GM18519 (cell line): ENCODE data around the gene RAB11B.
"Not testable (repeated sequence)": the region's sequence is repeated elsewhere in the genome, so short reads cannot be mapped to it uniquely, and the experiment has no call there.

Experiments used
- ATAC-seq: cut with Tn5 transposase; IDR thresholded peaks from one replicate; pipeline ENCODE4 v1.9.1; 2021; ENCODE audit warnings: mild to moderate bottlenecking, moderate library complexity; ENCODE audit not compliant: unreplicated experiment, low FRiP score

Gene RAB11B

GRCh38 chr19:8393192-8393870, 3.2 kb downstream of the RAB11B start:
- no peak for ATAC-seq

- ATAC-seq: no peak
Observed at GRCh38 chr19:8393871-8394250, 3.7 kb downstream of the RAB11B start.

GRCh38 chr19:8395621-8396082, 5.5 kb downstream of the RAB11B start:
- no peak for ATAC-seq

- no peak for ATAC-seq
Observed at GRCh38 chr19:8396185-8396562, 6.0 kb downstream of the RAB11B start.

GRCh38 chr19:8396563-8397203, 6.5 kb downstream of the RAB11B start:
- ATAC-seq: no peak

GRCh38 chr19:8397271-8397670, 7.1 kb downstream of the RAB11B start:
- no peak for ATAC-seq

GRCh38 chr19:8397746-8398310, 7.7 kb downstream of the RAB11B start:
- no peak for ATAC-seq

GRCh38 chr19:8398311-8398771, 8.2 kb downstream of the RAB11B start:
- no peak for ATAC-seq

GRCh38 chr19:8399681-8400188, 9.6 kb downstream of the RAB11B start:
- no peak for ATAC-seq

GRCh38 chr19:8401981-8402411, 11.8 kb downstream of the RAB11B start:
- ATAC-seq: no peak

- ATAC-seq: no peak
Observed at GRCh38 chr19:8403098-8403819, 13.1 kb downstream of the RAB11B start.

GRCh38 chr19:8403820-8404109, 13.6 kb downstream of the RAB11B start:
- no peak for ATAC-seq

- no peak for ATAC-seq
Observed at GRCh38 chr19:8404391-8405151, 14.4 kb downstream of the RAB11B start.

GRCh38 chr19:8410718-8411117, 20.6 kb downstream of the RAB11B start:
- ATAC-seq: not testable (repeated sequence)

GRCh38 chr19:8412783-8413628, 22.8 kb downstream of the RAB11B start, which contains the start of gene MARCHF2:
MARCHF2 (plus strand) TSS chr19:8413305; CDS start chr19:8421841, 8,536 bp downstream.
- peak; percentile 98 for ATAC-seq

GRCh38 chr19:8413629-8413995, 23.5 kb downstream of the RAB11B start:
- no peak for ATAC-seq

GRCh38 chr19:8416796-8417195, 26.6 kb downstream of the RAB11B start:
- no peak for ATAC-seq

- no peak for ATAC-seq
Observed at GRCh38 chr19:8421484-8422461, 31.6 kb downstream of the RAB11B start.
